ENCODE measurements around the gene HTR1A.

HTR1A gene

GRCh38 chr5:63962279-63962678, at the start of gene HTR1A:
TSS of gene HTR1A (minus strand) at chr5:63962445. CDS start at chr5:63961719, 726 bp downstream.
- DNase-seq = no peak
- TF ChIP-seq POLR2A (IDR thresholded peaks at IDR 0.05; ENCODE audit: low read length) (no peak), GATA1 (IDR thresholded peaks at IDR 0.05; ENCODE audit: low read depth, low read length) (no peak)

- DNase-seq = no peak
- TF ChIP-seq GATA1 (IDR thresholded peaks at IDR 0.05; ENCODE audit: low read depth, low read length) (no peak), POLR2A (IDR thresholded peaks at IDR 0.05; ENCODE audit: low read length) (no peak)
Measured at GRCh38 chr5:64003966-64004365, 41.7 kb upstream of the HTR1A start.

- TF ChIP-seq POLR2A (IDR thresholded peaks at IDR 0.05; ENCODE audit: low read length) (no peak), GATA1 (IDR thresholded peaks at IDR 0.05; ENCODE audit: low read depth, low read length) (no peak)
- no peak for DNase-seq
Measured at GRCh38 chr5:64000096-64000495, 37.9 kb upstream of the HTR1A start.

GRCh38 chr5:63987053-63987452, 24.8 kb upstream of the HTR1A start:
- TF ChIP-seq POLR2A (IDR thresholded peaks at IDR 0.05; ENCODE audit: low read length) (no peak), GATA1 (IDR thresholded peaks at IDR 0.05; ENCODE audit: low read depth, low read length) (no peak)

GRCh38 chr5:63981864-63982263, 19.6 kb upstream of the HTR1A start:
- DNase-seq = no peak
- TF ChIP-seq GATA1 (IDR thresholded peaks at IDR 0.05; ENCODE audit: low read depth, low read length) (no peak), POLR2A (IDR thresholded peaks at IDR 0.05; ENCODE audit: low read length) (no peak)

More at GRCh38 chr5:63987053-63987452, 24.8 kb upstream of the HTR1A start:
- no peak for DNase-seq

- DNase-seq = no peak
- TF ChIP-seq GATA1 (IDR thresholded peaks at IDR 0.05; ENCODE audit: low read depth, low read length) = no peak
- no peak for TF ChIP-seq POLR2A (IDR thresholded peaks at IDR 0.05; ENCODE audit: low read length)
Measured at GRCh38 chr5:63963926-63964325, 1.7 kb upstream of the HTR1A start.

DNA sequence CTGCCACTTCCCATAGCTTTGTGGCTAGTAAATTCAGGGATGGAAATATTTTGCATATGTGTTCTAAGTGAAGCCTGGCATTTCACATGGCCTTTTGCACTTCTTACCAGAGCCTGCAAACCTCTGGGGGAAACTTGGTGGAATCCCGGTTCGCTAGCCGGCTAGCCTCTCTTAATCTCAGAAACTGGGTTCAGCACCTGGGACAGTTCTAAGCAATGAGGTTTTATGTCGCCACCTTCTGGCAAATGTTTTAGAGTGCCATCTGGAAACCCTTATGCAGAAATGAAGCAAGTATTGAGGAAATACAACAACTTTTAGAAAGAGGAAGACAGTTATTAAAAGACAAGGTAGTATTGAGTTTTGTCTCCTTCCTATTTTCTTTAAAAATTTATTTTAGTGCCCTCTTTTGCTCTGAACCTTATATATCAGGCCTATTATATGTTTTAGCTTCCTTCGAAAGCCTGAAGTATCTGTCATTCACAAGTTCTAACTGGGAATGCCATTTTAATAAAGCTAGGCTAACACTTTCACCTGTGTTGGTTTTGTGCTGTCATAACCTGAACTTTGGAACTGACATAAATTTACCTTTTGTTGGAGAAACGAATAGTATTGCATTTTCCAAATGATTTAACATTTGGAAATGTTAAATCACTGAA, 963 bp upstream of the HTR1A start:
- DNase-seq = peak; percentile 57 to 65
- TF ChIP-seq GATA1 (IDR thresholded peaks at IDR 0.05; ENCODE audit: low read depth, low read length) (no peak), POLR2A (IDR thresholded peaks at IDR 0.05; ENCODE audit: low read length) (no peak)

- TF ChIP-seq POLR2A (IDR thresholded peaks at IDR 0.05; ENCODE audit: low read length) (no peak), GATA1 (IDR thresholded peaks at IDR 0.05; ENCODE audit: low read depth, low read length) (no peak)
- DNase-seq = no peak
Measured at GRCh38 chr5:63961598-63962161, 565 bp downstream of the HTR1A start.

DNA sequence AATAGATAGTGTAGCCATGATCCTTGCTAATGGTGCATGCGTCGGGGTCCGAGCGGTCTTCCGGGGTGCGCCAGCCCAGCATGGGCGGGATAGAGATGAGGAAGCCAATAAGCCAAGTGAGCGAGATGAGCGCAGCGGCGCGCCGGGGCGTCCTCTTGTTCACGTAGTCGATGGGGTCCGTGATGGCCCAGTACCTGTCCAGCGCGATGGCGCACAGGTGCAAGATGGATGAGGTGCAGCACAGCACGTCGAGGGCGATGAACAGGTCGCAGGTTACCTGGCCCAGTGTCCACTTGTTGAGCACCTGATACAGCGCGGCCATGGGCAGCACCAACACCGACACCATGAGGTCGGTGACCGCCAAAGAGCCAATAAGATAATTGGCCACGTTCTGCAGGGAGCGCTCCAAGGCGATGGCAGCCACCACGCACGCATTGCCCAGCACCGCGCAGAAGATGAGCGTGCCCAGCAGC, 1.1 kb downstream of the HTR1A start:
- no peak for TF ChIP-seq GATA1 (IDR thresholded peaks at IDR 0.05; ENCODE audit: low read depth, low read length)
- TF ChIP-seq POLR2A (IDR thresholded peaks at IDR 0.05; ENCODE audit: low read length) = no peak
- DNase-seq = no peak

- TF ChIP-seq GATA1 (IDR thresholded peaks at IDR 0.05; ENCODE audit: low read depth, low read length) (no peak), POLR2A (IDR thresholded peaks at IDR 0.05; ENCODE audit: low read length) (no peak)
- no peak for DNase-seq
Measured at GRCh38 chr5:63960646-63961045, 1.6 kb downstream of the HTR1A start.

GRCh38 chr5:63959177-63959982, 2.9 kb downstream of the HTR1A start:
- no peak for TF ChIP-seq GATA1 (IDR thresholded peaks at IDR 0.05; ENCODE audit: low read depth, low read length)
- no peak for TF ChIP-seq POLR2A (IDR thresholded peaks at IDR 0.05; ENCODE audit: low read length)
- no peak for DNase-seq

DNA sequence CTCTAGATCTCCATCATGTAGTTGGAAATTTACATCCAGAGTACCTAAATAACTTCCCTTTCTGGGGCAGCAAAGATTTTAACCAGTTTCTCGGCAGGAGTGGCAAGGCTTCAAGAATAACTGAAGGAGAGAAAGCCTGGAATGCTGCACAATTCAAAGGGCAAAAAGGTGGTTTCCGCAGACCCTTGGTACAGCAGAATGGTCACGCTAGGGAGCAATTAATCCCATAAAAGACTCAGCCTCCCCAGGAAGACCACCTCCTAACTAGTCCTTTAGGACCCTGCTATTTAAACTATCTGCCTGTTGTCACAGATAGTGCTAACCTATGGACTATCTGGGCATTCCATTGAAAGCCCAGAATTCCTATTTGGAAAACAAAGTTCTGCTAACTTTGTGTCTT, 3.6 kb downstream of the HTR1A start:
- no peak for DNase-seq
- no peak for TF ChIP-seq GATA1 (IDR thresholded peaks at IDR 0.05; ENCODE audit: low read depth, low read length)
- TF ChIP-seq POLR2A (IDR thresholded peaks at IDR 0.05; ENCODE audit: low read length) = no peak

DNA sequence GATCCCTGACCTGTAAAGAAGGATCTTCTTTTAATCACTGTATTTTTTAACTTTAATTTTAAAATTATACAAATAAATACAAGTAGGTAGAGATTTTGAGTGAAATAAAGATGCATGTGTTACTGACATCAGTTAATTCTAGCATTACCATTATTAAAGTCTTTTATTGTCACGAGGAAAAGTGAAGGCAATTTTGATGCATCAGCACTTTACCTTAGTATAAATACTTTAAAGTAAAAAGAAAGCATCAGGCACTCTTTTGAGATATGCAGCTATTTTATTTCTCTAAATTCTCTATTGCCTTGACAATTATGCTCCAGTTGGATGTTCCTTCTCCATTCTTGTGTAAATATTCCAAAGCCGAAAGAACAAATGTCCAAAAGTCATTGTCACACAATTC, 4.6 kb downstream of the HTR1A start:
- DNase-seq = no peak

GRCh38 chr5:63953217-63953616, 9.0 kb downstream of the HTR1A start:
- no peak for DNase-seq
- TF ChIP-seq GATA1 (IDR thresholded peaks at IDR 0.05; ENCODE audit: low read depth, low read length) (no peak), POLR2A (IDR thresholded peaks at IDR 0.05; ENCODE audit: low read length) (no peak)

More for the DNA sequence above, 4.6 kb downstream of the HTR1A start:
- TF ChIP-seq POLR2A (IDR thresholded peaks at IDR 0.05; ENCODE audit: low read length) (no peak), GATA1 (IDR thresholded peaks at IDR 0.05; ENCODE audit: low read depth, low read length) (no peak)

Data from erythroblast (primary cell).